Sciatic nerve (tissue), 2 donors: ENCODE results near the gene GNAZ. TPM values are rescaled to one million over a fixed set of nuclear protein-coding genes. Genes with fewer than 3 reads are reported as not detected.

Experiments used
- ATAC-seq: fragments of 200-7000 bp; cut with Tn5 transposase; one replicate; pipeline ENCODE4 v1.9.1; 2020; ENCODE audit warnings: mild to moderate bottlenecking, moderate library complexity
- DNase-seq: peaks from one replicate; pipeline ENCODE4 v3.0.0-alpha.2; 2020; ENCODE audit warnings: low spot score
- intact Hi-C: fragments of 100-400 bp; cut with DNase I; formaldehyde crosslinking; loops from one replicate; pipeline ENCODE4 v1.14.2; 2022
- total RNA-seq: library from RNA; stranded (reverse); fragmentation: NEBNext Ultra II Directional; extraction: Animal tissue kit (Norgen Biotek cat#: 25700); gene quantifications from one replicate; pipeline ENCODE4 v1.2.1, GENCODE V29; 2021
- donor health status: DM: no; HTN: no; CAD: no.
- donor health status: DM: no; HTN: no; CAD: no.

The GNAZ gene
- total RNA-seq, 1 donor from 2014 or later = 22.8 TPM

DNA sequence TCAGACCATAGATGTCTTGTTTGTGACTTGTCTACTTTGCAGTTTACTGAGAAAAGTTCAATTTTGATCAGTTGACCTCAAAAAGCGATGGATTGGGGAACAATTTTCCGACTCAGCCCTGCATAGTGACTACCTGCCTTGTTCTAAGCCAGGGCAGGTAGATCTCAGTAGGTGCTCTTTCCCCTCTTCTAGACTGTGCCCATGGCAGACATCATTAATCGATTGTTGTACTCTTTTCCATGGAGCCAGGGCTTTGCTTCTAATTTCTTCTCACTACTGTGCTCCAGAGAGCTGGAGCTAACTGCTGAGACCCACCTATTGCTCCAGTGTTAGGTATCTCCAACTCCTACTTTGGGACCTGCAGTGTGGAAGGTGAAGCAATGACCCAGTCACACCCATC lies 84.8 kb downstream of the GNAZ start:
- DNase-seq (no peak), ATAC-seq (no peak)
- intact Hi-C loops = no loop called here

DNA sequence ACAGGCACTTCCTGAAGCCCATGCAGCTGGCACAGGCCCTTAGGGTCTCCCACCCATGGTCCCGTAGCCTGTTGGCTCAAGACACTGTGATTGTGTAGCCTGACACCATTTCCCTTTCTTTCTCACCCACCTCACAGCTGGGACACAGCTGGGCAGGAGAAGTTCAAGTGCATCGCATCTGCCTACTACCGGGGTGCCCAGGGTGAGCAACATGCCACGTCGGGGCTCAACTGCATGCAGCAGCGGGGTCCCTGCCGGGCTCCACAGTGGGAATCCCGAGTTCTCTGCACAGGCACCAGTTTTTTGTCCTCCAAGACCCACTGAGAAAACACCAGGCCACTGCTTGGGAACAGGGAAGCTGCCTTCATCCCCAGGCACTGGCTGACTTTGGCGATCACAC lies 85.5 kb downstream of the GNAZ start:
- DNase-seq = no peak
- intact Hi-C loops = no loop called here
- ATAC-seq = no peak

GRCh38 chr22:23156286-23156685 lies 86.0 kb downstream of the GNAZ start:
- intact Hi-C loops = no loop called here

DNA sequence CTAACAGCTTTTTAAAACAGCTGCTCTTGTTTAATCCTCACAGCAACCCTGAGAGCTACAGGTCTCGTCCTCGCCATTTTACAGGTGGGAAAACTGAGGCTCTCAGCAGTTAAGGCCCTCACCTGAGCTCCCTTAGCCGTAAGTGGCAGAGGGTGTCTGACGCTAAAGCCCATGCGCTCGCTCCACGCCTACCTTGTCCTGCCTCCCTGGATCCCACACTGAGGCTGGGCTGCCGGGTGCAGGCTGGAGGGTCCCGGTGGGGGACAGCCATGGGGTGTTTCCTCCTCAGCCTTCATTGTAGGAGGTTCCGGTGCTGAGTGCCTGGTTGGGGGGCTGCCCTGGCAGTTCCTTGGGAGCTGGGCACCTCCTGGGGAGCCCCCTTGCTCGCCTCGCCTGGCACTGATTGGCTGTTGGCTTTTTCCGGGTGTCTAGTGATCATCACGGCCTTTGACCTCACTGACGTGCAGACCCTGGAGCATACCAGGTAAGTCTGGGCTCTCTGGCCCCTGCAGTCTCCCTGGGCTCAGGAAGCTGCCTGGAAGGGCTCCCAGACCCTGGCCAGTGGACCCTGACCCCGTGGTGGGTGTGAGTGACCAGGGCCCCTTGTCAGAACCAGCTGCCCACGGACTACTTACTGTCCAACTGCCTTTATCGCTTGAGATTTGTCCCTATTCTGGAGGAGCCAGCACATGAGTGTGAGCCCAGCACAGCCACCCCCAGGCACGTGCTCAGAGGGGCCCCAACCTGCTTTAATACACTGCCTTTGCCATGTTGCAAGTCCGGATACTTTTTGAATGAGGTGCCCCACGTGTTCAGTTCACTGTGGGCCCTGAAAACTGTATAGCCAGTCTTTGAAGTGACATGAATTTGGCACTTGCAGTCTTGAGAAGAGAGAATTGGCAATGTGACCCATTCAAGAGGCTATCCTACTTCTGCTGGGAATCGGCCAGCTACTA lies 87.5 kb downstream of the GNAZ start:
- no peak for ATAC-seq
- no peak for DNase-seq
- intact Hi-C loops = no loop called here

More at GRCh38 chr22:23156286-23156685, 86.0 kb downstream of the GNAZ start:
- no peak for ATAC-seq
- no peak for DNase-seq

- ATAC-seq = no peak
- DNase-seq = no peak
- intact Hi-C loops = no loop called here
Observed at GRCh38 chr22:23158516-23159290, 88.4 kb downstream of the GNAZ start.

- no peak for ATAC-seq
Observed at GRCh38 chr22:23159291-23159630, 88.9 kb downstream of the GNAZ start.

DNA sequence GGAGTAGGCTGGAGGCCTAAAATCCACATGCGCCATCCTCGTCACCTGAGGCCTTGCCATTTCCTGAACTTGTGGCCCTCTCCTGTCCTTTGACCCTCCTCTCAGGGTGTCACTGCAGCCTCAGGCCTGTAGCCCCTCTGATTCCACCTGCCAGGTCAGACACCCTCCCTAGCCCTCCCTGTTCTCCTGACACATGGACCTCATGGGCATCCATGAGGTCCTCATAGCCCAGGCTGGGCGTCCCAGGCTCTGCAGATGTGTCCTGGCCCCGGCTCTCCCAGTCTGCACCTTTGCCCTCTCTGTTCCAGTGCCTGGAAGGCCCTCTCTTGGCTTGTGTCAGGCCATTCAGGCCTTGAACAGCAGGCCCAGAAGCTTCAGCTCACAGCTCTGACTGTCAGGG lies 90.7 kb downstream of the GNAZ start:
- intact Hi-C loops = no loop called here
- no peak for ATAC-seq
- no peak for DNase-seq

More at GRCh38 chr22:23159291-23159630, 88.9 kb downstream of the GNAZ start:
- DNase-seq = no peak
- intact Hi-C loops = no loop called here

- intact Hi-C loops = no loop called here
- no peak for ATAC-seq
Observed at GRCh38 chr22:23161574-23161973, 91.3 kb downstream of the GNAZ start.

GRCh38 chr22:23163665-23164064 lies 93.3 kb downstream of the GNAZ start:
- intact Hi-C loops = no loop called here
- DNase-seq (no peak), ATAC-seq (peak; percentile 79)

More at GRCh38 chr22:23161574-23161973, 91.3 kb downstream of the GNAZ start:
- DNase-seq = no peak

DNA sequence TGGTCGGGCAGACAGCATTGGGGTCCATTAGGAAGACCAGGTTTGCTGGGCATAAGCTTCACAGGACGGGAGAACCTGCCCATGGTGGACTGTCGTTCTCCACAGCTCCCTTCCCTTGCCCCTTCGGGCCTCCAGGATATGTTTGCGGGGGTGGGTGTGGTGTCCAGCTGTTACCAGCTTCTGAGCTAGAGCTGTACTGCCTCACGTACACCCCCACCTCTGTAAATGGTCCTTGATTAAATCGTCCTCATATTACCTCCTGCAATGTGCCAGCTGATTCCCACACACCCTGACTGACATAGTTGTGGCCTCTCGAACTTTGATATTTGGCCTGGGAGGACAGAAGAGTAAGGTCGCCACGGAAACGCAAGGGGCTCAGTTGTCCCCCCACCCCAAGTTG lies 93.8 kb downstream of the GNAZ start:
- intact Hi-C loops = no loop called here
- DNase-seq (no peak), ATAC-seq (peak; percentile 38)

DNA sequence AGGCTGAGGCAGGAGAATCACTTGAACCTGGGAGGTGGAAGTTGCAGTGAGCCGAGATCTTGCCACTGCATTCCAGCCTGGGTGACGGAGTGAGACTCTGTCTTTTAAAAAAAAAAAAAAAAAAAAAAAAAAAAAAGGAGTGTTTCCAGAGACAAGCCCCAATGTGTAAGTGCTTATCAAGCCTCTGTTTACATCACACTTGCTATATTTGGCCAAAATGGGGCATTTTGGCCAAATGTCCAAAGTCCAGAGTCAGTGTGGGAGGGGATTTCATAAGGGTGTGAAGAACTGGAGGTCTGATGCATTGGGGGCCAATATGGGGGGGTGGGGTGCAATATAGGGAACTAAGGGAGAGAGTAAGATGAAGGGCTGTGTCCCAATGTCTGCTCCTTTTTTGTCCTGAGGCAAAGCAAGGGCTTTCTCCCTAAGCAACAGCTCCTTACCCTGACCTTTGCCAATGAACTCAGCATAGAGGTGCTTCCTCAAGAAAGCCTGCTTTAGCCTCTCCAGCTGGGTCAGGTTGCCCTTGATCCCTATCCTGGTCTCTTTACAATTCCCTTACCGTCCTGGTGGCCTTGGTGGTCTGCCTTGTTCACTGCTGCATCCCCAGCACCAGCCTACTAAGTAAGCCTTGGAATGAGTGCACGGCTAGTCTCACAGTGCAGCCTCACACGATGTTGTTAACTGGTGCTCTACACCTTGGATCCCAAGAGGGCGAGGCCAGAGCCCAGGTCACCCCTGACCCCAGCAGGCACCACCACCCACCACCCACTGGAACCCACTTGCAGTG lies 95.9 kb downstream of the GNAZ start:
- DNase-seq (no peak), ATAC-seq (no peak)
- intact Hi-C loops = no loop called here

DNA sequence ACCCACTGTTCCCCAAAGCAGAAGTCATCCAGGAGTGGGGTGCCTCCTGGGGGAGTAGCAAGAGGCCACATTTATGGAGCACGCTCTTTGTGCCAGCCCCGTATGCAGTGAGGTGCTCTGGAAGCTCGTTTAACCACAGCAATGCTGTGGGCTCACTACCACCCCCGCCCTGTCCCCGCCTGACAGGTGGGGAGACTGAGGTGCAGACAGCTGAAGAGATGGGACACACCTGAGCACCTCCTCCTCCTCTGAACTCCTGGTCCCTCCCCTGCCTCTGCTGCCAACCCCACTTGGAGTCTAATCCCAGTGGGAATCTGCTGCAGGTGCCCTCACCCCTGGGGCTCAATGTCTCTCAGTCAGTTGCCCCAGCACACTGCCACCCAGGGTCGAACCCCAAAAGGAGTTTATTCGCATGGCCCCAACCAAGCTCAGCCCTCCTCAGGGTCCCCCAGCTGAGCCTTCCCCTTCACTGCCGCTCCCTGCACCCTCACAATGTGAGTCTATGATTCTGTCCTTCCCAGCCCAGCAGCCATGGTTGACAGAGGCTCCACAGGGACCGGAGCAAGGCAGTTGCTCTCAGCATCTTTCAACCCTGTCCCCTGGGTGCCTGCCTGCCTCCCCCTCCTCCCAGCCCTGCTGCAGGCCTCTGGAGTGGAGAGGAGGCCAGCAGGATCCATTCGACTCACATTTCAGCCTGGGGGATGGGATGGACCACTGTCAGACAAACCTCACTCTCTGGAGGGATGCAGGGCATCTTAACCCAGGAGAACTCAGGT lies 96.7 kb downstream of the GNAZ start:
- DNase-seq (no peak), ATAC-seq (no peak)
- intact Hi-C loops = no loop called here

DNA sequence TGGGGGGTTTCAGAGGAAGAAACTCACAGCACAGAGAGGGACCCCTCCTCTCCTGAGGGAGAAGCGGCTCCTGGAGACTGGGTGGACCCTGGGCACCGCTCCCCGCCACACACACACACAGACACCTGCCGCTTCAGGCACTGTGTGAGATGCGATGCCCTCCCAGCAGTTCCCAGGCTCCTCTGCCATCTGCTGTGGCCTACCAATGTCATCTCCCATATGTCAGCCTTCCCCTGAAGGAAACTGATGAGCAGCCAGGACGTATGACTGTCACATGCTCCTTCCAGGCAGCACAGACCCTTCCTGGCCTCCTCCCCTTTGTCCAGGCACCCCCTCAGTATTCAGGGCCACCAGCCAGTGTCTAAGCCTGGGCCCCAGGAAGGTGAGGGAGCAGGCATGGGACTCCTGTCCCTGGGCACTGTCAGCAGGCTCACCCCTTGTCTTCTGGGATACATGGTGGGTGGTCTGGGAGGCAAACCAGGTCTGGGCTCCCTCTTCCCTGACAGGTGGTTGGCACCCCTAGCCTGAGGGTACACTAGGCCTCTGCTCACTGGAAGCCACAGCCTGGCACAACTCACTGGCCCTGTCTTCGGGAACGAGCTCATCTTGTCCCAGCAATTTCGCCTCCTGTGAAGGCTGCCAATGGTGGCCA lies 98.2 kb downstream of the GNAZ start:
- no peak for DNase-seq
- intact Hi-C loops = loop anchor here (2.0 kb wide), 1 partner anchor 110 kb away; no protein-coding TSS in a partner anchor
- no peak for ATAC-seq

GRCh38 chr22:23169043-23169406 lies 98.7 kb downstream of the GNAZ start:
- intact Hi-C loops = loop anchor here (2.0 kb wide), 1 partner anchor 110 kb away; no protein-coding TSS in a partner anchor
- ATAC-seq (no peak), DNase-seq (no peak)
